GM21447 (cell line): ENCODE results near the gene NAT9.

Source experiments
- ATAC-seq: cut with Tn5 transposase; IDR thresholded peaks from one replicate; pipeline ENCODE4 v1.9.1; 2021; ENCODE audit not compliant: unreplicated experiment

NAT9 gene

DNA sequence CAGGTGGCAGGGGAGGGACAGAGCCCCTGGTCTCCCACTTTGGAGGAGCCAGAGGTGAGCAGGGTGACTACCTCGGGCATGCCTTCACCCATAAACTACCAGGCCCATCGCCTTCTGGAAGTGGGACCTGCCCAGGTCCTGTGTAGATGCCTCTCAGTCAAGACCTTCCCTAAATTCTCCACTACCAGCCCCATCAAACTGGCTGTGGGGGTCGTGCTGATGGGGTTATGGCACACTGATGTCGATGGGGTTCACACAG lies 44.9 kb downstream of the NAT9 start:
- no peak for ATAC-seq

DNA sequence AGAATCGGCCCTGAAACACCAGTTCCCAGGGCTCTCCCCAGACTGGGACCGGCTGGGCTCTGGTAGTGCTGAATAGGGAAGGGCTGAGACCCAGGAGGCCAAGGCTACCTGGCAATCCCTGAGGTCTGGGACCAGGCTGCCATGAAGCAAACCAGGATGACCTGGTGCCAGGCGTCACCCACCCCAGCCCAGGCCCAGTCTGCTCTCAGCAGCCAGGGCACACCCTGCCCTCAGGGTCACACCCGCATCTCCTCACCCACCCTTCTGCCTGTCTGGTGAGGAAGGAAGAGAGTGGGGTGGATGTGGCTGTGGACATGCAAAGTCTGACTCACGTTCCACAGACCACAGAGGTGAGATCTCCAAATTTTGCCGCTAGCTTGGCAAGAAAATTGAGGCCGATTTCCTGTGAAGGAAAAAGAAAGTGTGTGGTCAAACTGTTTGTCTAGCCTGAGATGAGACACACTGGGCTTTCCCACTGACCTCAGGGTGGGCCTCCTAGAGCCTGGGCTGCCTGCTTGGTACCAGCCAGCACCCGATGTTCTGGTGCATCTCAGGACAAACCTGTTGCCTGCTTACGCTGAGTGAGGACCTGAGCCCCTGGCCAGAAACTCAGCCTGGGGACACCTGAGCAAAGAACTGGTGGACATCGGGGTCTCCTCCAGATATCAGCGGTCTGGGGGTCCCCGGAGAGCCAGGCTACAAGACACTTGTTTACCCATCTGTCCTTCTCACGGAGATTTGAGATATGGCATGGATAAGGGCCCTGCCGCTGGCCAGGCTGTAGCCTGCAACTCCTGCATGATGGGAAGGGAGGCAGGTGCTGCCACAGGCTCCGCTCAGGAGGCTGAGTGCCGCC lies 45.4 kb downstream of the NAT9 start:
- ATAC-seq, result no peak

DNA sequence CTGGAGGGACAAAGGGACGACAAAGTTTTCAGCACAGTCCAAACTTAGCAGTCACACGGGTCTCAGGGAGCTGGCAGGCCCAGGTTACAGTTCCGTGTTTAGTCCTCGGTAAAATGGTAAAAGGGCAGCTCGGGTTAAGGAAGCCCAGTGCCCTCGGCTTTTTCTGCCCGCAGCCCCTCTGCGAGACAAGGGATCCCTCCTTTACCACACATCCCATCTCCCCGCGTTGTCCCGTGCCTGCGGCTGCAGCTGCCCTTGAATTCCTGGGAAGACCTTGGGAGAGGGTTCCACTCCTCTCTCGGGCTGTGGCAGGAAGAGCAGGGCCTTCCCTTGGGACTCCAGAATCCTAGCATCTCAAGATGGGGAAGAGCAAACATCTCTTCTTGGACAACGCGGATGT lies 46.3 kb downstream of the NAT9 start:
- no peak for ATAC-seq

DNA sequence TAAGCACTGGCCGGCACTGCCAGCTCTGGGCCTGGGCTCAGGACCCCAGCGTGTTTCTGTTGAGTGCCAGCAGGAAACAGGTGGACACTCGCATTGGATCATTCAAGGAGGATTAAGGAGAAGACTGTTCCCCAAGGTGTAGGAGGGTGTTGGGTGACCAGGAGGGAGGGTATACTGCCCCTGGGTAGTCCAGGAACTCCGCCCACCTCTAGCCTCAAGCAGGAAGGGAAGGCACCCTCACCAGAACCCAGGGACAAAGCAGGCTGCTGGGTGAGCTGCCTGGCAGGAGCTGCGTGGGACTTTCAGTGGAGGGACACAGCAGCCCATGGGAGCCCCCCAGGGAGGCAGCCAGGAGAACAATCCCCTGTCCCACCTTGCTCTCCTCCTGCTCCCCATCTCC lies 46.8 kb downstream of the NAT9 start:
- no peak for ATAC-seq

DNA sequence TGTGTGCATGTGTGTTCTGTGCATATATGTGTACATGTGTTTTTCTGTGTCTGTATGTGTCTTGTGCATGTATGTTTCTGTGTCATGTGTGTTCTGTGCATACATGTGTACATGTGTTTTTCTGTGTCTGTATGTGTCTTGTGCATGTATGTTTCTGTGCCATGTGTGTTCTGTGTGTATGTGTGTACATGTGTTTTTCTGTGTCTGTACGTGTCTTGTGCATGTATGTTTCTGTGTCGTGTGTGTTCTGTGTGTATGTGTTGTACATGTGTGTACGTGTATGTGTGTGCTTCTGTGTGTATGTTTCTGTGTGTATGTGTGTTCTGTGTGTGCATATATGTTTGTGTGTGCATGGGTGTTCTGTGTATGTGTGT lies 47.5 kb downstream of the NAT9 start:
- ATAC-seq, result no peak

DNA sequence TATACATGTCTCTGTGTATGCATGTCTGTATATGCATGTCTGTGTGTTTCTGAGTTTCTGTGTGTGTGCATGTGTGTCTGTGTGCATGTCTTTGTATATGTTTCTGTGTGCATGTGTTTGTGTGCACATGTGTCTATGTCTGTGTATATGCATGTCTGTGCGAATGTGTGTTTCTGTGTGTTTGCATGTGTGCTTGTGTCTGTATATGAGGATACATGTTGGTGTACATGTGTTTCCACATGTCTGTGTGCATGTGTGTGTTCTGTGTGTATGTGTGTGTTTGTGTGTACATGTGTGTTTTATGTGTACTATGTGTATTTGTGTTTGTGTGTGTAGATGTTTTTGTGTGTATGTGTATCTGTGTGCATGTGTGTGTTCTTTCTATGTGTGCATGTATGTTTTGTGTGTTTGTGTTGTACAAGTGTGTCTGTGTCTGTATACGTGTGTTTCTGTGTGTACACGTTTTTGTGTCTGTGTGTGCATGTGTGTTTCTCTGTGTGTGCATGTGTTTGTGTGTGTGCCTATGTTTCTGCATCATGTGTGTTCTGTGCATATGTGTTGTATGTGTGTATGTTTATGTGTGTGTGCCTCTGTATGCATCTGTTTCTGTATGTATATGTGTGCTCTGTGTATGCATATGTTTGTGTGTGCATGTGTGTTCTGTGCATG lies 48.0 kb downstream of the NAT9 start:
- no peak for ATAC-seq

DNA sequence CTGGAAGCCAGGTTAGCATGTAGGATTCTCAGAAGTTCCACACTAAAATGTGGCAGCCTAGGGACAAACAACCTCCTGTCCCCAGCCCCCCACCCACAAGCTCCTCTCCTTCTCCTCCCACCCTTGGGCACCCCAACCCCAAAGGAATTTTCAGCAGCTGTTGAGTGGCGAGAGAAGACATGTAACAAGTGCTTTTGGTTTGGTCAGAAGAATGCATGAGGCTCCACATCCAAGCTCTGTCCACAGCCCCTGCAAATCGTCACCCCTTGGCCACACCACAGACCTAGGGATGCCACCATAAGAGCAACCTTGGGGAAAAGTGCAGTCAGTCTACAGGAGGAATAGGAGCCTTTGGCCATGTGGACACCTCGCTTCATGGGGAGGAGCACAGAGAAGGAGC lies 51.0 kb downstream of the NAT9 start:
- ATAC-seq, result no peak

DNA sequence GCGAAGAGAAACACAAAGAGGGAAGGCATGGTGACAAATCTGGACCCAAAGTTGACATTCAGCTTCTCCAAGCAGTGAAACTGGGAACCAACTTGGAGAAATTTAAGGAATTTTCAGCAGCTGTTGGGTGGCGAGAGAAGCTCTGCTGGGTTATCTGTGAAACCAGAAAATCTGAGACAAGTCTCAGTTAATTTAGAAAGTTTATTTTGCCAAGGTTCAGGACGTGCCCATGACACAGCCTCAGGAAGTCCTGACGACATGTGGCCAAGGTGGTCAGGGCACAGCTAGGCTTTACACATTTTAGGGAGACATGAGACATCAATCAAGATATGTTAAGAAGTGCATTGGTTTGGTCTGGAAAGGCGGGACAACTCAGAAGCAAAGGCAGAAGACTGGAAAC lies 52.3 kb downstream of the NAT9 start:
- ATAC-seq, result no peak

DNA sequence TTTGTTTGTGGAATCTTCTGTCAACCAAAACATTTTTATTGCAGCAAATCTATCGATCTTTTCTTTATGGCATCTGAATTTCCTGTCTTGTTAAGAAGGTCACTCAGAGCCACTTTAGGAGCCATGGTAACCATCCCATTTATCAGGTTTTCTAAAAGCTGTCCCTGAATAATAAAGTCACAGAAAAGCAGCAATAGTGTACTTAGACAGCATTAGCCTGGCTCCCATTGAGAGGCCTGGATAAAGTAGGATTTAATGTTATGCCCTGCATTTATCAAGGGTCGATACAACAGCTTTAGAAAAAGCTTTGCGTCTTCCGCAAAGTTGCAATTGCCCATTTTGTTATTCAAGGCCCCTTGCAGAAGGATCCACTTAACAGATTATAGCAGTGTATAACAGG lies 53.4 kb downstream of the NAT9 start:
- ATAC-seq, result no peak
